GM23338 (cell line): Measurements from ENCODE around the gene BICDL2. TPM values are rescaled to one million over a fixed set of nuclear protein-coding genes. Genes with fewer than 3 reads are reported as not detected.
A peak's percentile ranks its signal among the peaks of the same experiment; 100 is the strongest.

Source experiments
- ATAC-seq: fragments of 200-7000 bp; cut with Tn5 transposase; 3 replicates; pipeline ENCODE4 v1.9.1; 2020
- DNase-seq: peaks from one replicate; pipeline ENCODE4 v3.0.0-alpha.2; 2015; ENCODE audit warnings: low spot score
- H2AFZ ChIP-seq: fragments of 200-600 bp; sonication (generic); 2 replicates; pipeline ENCODE4 v1.8.0; 2016; ENCODE audit warnings: antibody characterized with exemption, mild to moderate bottlenecking, moderate library complexity
- H3F3A ChIP-seq: fragments of 200-600 bp; sonication (generic); replicated peaks from 2 replicates; pipeline ENCODE4 v1.8.0; 2017; ENCODE audit warnings: antibody characterized with exemption, mixed run types, low read depth
- H3K27ac ChIP-seq: fragments of 200-600 bp; sonication (generic); 2 replicates; pipeline ENCODE4 v1.6.1; 2016; ENCODE audit warnings: low read depth
- H3K27me3 ChIP-seq: fragments of 200-600 bp; sonication (generic); 2 replicates; pipeline ENCODE4 v1.8.0; 2016; ENCODE audit warnings: mild to moderate bottlenecking, mixed run types, moderate library complexity; ENCODE audit not compliant: insufficient read depth
- H3K36me3 ChIP-seq: fragments of 200-600 bp; sonication (generic); 2 replicates; pipeline ENCODE4 v1.8.0; 2016; ENCODE audit warnings: mild to moderate bottlenecking; ENCODE audit not compliant: insufficient read depth
- H3K4me1 ChIP-seq: fragments of 200-600 bp; sonication (generic); 2 replicates; pipeline ENCODE4 v1.8.0; 2016; ENCODE audit warnings: mild to moderate bottlenecking, moderate library complexity; ENCODE audit not compliant: insufficient read depth
- H3K4me2 ChIP-seq: fragments of 200-600 bp; sonication (generic); 2 replicates; pipeline ENCODE4 v1.7.1; 2017; ENCODE audit warnings: mixed run types
- H3K4me3 ChIP-seq: fragments of 200-600 bp; sonication (generic); 2 replicates; pipeline ENCODE4 v1.6.1; 2016; ENCODE audit warnings: mixed run types
- H3K79me2 ChIP-seq: fragments of 200-600 bp; sonication (generic); replicated peaks from 2 replicates; pipeline ENCODE4 v1.8.0; 2017; ENCODE audit warnings: mild to moderate bottlenecking; ENCODE audit not compliant: insufficient read depth
- H3K9me2 ChIP-seq: fragments of 200-600 bp; sonication (generic); 2 replicates; pipeline ENCODE4 v1.8.0; 2017; ENCODE audit not compliant: insufficient read depth
- H4K20me1 ChIP-seq: fragments of 200-600 bp; sonication (generic); replicated peaks from 2 replicates; pipeline ENCODE4 v1.8.0; 2017; ENCODE audit warnings: mild to moderate bottlenecking; ENCODE audit not compliant: insufficient read depth
- H3K27ac Mint-ChIP-seq: 2 replicates; pipeline ENCODE4 v1.8.0; 2020; ENCODE audit warnings: inconsistent platforms, mild to moderate bottlenecking, moderate library complexity, mixed read lengths
- H3K27me3 Mint-ChIP-seq: 3 replicates; pipeline ENCODE4 v1.8.0; 2022; ENCODE audit warnings: low read depth, mild to moderate bottlenecking, moderate library complexity, mixed read lengths, inconsistent platforms; ENCODE audit not compliant: insufficient read depth, poor library complexity
- H3K36me3 Mint-ChIP-seq: 3 replicates; pipeline ENCODE4 v1.8.0; 2021; ENCODE audit warnings: low read depth, mild to moderate bottlenecking, inconsistent platforms, moderate library complexity, mixed read lengths
- H3K4me1 Mint-ChIP-seq: 3 replicates; pipeline ENCODE4 v1.8.0; 2020; ENCODE audit warnings: mild to moderate bottlenecking, inconsistent platforms, mixed read lengths
- H3K4me3 Mint-ChIP-seq: 3 replicates; pipeline ENCODE4 v1.8.0; 2021; ENCODE audit warnings: moderate library complexity, mild to moderate bottlenecking, inconsistent platforms, mixed read lengths
- H3K9me3 Mint-ChIP-seq: 3 replicates; pipeline ENCODE4 v1.8.0; 2020; ENCODE audit warnings: moderate library complexity, mild to moderate bottlenecking, inconsistent platforms, mixed read lengths
- CREB1 ChIP-seq: fragments of 250-450 bp; sonication (Bioruptor Pico); IDR thresholded peaks from 2 replicates; pipeline ENCODE4 v1.5.0; 2020; ENCODE audit warnings: low read depth, mild to moderate bottlenecking, moderate library complexity
- CTCF ChIP-seq, 2 experiments: fragments of 200-600 bp in 1 of 2; sonication (generic) in 1 of 2; conservative IDR thresholded peaks; 2 replicates each; pipeline versions ENCODE4 v1.5.1 to v1.6.1; 2016 to 2017; ENCODE audit warnings: antibody characterized with exemption in 2 of 2, low read depth in 2 of 2, mild to moderate bottlenecking in 2 of 2, moderate library complexity in 1 of 2
- EZH2 ChIP-seq: fragments of 200-600 bp; sonication (generic); IDR thresholded peaks from one replicate; pipeline ENCODE4 v1.8.0; 2017; ENCODE audit warnings: antibody characterized with exemption, mild to moderate bottlenecking, low read depth; ENCODE audit not compliant: unreplicated experiment
- EZH2phosphoT487 ChIP-seq: fragments of 200-600 bp; sonication (generic); IDR thresholded peaks from one replicate; pipeline ENCODE4 v1.8.1; 2018; ENCODE audit warnings: antibody characterized with exemption; ENCODE audit not compliant: unreplicated experiment
- JUNB ChIP-seq: IDR thresholded peaks from one replicate; pipeline ENCODE4 v1.6.1; 2016; ENCODE audit warnings: antibody characterized with exemption; ENCODE audit not compliant: unreplicated experiment
- NANOG ChIP-seq: IDR thresholded peaks from 2 replicates; pipeline ENCODE4 v1.6.1; 2016; ENCODE audit warnings: antibody characterized with exemption, borderline replicate concordance
- POLR2AphosphoS5 ChIP-seq: IDR thresholded peaks from 2 replicates; pipeline ENCODE4 v1.6.1; 2016; ENCODE audit warnings: antibody characterized with exemption, low read depth
- STAT1 ChIP-seq: IDR thresholded peaks from one replicate; pipeline ENCODE4 v1.6.1; 2016; ENCODE audit warnings: antibody characterized with exemption; ENCODE audit not compliant: unreplicated experiment
- ZNF114 ChIP-seq: fragments of 250-450 bp; sonication (Bioruptor Pico); IDR thresholded peaks from 2 replicates; pipeline ENCODE4 v1.5.0; 2020; ENCODE audit warnings: mild to moderate bottlenecking, moderate library complexity
- ZNF331 ChIP-seq: fragments of 250-450 bp; sonication (Bioruptor Pico); IDR thresholded peaks from 2 replicates; pipeline ENCODE4 v1.5.0; 2020; ENCODE audit warnings: low read depth, mild to moderate bottlenecking, moderate library complexity
- polyA plus RNA-seq: library from polyadenylated mRNA; unstranded; fragments of >200 nt; fragmentation: Nextera tagmentation; extraction: Ambion mirVana; gene quantifications from 2 replicates; pipeline ENCODE4 v1.2.1, GENCODE V29; 2016
- total RNA-seq: library from RNA; depleted of rRNA; stranded (reverse); fragments of >200 nt; shearing (Covaris generic); gene quantifications from 2 replicates; pipeline ENCODE4 v1.2.3, GENCODE V29; 2014
- TF ChIP-seq, protein P1 (sequence below): IDR thresholded peaks from one replicate; pipeline ENCODE4 v1.6.1; 2018; ENCODE audit warnings: antibody characterized with exemption; ENCODE audit not compliant: unreplicated experiment
- TF ChIP-seq, protein P2 (sequence below): IDR thresholded peaks from 2 replicates; pipeline ENCODE4 v1.6.1; 2016; ENCODE audit warnings: antibody characterized with exemption
- TF ChIP-seq, protein P3 (sequence below): fragments of 250-450 bp; sonication (Bioruptor Pico); IDR thresholded peaks from 2 replicates; pipeline ENCODE4 v1.5.0; 2020; ENCODE audit warnings: mild to moderate bottlenecking, moderate library complexity

The BICDL2 gene
- total and polyA plus RNA-seq, 2 experiments from 2014 or later, result 12.7 to 18.4 TPM

DNA sequence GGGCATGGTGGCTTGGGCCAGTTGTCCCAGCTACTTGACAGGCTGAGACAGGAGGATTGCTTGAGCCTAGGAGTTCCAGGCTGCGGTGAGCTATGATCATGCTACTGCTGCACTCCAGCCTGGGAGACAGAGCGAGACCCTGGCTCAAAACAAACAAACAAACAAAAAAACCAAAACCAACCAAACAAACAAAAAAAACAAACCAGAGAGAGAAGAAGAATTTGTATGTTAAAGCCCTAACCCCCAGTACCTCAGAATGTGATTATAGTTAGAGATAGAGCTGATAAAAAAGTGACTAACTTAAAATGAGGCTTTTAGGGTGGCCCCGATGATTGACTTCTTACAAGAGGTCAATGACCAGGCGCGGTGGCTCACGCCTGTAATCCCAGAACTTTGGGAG is 8.0 kb upstream of the BICDL2 start:
- Histone ChIP-seq H3K9me2 (no peaks in the 10 kb centered on the region), H2AFZ (no peak overlapping the region), H3K79me2 (peaks cover 5% of the 10 kb centered on the region), H3K4me1 (peaks cover 17% of the 10 kb centered on the region; the same call in 1 of the 2 replicates), H3K27me3 (peaks cover 34% of the 10 kb centered on the region), H3K27ac (no peak overlapping the region), H3K4me2 (peak overlapping the region; percentile 96), H3K4me3 (peak overlapping the region; percentile 94), H4K20me1 (peaks cover 4% of the 10 kb centered on the region), H3F3A (peaks cover 17% of the 10 kb centered on the region), H3K36me3 (no peaks in the 10 kb centered on the region)
- H3K4me1 Mint-ChIP-seq, result peaks cover 13% of the 10 kb centered on the region
- H3K4me3 Mint-ChIP-seq, result peak overlapping the region; percentile 84
- TF ChIP-seq CREB1 (CRISPR knock-in tag), result no peak
- no peak for TF ChIP-seq ZNF331
- TF ChIP-seq CTCF (conservative IDR thresholded peaks at IDR 0.05; ENCODE audit: low read depth in 2 of 2), result no peak
- TF ChIP-seq, protein P1, sequence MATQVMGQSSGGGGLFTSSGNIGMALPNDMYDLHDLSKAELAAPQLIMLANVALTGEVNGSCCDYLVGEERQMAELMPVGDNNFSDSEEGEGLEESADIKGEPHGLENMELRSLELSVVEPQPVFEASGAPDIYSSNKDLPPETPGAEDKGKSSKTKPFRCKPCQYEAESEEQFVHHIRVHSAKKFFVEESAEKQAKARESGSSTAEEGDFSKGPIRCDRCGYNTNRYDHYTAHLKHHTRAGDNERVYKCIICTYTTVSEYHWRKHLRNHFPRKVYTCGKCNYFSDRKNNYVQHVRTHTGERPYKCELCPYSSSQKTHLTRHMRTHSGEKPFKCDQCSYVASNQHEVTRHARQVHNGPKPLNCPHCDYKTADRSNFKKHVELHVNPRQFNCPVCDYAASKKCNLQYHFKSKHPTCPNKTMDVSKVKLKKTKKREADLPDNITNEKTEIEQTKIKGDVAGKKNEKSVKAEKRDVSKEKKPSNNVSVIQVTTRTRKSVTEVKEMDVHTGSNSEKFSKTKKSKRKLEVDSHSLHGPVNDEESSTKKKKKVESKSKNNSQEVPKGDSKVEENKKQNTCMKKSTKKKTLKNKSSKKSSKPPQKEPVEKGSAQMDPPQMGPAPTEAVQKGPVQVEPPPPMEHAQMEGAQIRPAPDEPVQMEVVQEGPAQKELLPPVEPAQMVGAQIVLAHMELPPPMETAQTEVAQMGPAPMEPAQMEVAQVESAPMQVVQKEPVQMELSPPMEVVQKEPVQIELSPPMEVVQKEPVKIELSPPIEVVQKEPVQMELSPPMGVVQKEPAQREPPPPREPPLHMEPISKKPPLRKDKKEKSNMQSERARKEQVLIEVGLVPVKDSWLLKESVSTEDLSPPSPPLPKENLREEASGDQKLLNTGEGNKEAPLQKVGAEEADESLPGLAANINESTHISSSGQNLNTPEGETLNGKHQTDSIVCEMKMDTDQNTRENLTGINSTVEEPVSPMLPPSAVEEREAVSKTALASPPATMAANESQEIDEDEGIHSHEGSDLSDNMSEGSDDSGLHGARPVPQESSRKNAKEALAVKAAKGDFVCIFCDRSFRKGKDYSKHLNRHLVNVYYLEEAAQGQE, result no peak
- no peak for TF ChIP-seq EZH2phosphoT487
- TF ChIP-seq, protein P2, sequence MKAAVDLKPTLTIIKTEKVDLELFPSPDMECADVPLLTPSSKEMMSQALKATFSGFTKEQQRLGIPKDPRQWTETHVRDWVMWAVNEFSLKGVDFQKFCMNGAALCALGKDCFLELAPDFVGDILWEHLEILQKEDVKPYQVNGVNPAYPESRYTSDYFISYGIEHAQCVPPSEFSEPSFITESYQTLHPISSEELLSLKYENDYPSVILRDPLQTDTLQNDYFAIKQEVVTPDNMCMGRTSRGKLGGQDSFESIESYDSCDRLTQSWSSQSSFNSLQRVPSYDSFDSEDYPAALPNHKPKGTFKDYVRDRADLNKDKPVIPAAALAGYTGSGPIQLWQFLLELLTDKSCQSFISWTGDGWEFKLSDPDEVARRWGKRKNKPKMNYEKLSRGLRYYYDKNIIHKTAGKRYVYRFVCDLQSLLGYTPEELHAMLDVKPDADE, result no peak
- TF ChIP-seq JUNB, result no peak
- TF ChIP-seq EZH2, result no peak
- TF ChIP-seq NANOG, result no peak
- no peak for TF ChIP-seq STAT1
- TF ChIP-seq, protein P3, sequence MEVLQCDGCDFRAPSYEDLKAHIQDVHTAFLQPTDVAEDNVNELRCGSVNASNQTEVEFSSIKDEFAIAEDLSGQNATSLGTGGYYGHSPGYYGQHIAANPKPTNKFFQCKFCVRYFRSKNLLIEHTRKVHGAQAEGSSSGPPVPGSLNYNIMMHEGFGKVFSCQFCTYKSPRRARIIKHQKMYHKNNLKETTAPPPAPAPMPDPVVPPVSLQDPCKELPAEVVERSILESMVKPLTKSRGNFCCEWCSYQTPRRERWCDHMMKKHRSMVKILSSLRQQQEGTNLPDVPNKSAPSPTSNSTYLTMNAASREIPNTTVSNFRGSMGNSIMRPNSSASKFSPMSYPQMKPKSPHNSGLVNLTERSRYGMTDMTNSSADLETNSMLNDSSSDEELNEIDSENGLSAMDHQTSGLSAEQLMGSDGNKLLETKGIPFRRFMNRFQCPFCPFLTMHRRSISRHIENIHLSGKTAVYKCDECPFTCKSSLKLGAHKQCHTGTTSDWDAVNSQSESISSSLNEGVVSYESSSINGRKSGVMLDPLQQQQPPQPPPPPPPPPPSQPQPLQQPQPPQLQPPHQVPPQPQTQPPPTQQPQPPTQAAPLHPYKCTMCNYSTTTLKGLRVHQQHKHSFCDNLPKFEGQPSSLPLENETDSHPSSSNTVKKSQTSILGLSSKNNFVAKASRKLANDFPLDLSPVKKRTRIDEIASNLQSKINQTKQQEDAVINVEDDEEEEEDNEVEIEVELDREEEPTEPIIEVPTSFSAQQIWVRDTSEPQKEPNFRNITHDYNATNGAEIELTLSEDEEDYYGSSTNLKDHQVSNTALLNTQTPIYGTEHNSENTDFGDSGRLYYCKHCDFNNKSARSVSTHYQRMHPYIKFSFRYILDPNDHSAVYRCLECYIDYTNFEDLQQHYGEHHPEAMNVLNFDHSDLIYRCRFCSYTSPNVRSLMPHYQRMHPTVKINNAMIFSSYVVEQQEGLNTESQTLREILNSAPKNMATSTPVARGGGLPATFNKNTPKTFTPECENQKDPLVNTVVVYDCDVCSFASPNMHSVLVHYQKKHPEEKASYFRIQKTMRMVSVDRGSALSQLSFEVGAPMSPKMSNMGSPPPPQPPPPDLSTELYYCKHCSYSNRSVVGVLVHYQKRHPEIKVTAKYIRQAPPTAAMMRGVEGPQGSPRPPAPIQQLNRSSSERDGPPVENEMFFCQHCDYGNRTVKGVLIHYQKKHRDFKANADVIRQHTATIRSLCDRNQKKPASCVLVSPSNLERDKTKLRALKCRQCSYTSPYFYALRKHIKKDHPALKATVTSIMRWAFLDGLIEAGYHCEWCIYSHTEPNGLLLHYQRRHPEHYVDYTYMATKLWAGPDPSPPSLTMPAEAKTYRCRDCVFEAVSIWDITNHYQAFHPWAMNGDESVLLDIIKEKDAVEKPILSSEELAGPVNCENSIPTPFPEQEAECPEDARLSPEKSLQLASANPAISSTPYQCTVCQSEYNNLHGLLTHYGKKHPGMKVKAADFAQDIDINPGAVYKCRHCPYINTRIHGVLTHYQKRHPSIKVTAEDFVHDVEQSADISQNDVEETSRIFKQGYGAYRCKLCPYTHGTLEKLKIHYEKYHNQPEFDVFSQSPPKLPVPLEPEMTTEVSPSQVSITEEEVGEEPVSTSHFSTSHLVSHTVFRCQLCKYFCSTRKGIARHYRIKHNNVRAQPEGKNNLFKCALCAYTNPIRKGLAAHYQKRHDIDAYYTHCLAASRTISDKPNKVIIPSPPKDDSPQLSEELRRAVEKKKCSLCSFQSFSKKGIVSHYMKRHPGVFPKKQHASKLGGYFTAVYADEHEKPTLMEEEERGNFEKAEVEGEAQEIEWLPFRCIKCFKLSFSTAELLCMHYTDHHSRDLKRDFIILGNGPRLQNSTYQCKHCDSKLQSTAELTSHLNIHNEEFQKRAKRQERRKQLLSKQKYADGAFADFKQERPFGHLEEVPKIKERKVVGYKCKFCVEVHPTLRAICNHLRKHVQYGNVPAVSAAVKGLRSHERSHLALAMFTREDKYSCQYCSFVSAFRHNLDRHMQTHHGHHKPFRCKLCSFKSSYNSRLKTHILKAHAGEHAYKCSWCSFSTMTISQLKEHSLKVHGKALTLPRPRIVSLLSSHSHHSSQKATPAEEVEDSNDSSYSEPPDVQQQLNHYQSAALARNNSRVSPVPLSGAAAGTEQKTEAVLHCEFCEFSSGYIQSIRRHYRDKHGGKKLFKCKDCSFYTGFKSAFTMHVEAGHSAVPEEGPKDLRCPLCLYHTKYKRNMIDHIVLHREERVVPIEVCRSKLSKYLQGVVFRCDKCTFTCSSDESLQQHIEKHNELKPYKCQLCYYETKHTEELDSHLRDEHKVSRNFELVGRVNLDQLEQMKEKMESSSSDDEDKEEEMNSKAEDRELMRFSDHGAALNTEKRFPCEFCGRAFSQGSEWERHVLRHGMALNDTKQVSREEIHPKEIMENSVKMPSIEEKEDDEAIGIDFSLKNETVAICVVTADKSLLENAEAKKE (CRISPR knock-in tag), result no peak
- no peak for TF ChIP-seq ZNF114
- TF ChIP-seq POLR2AphosphoS5, result no peak
- no peak for ATAC-seq
- peaks cover 7% of the 10 kb centered on the region; the same call in 2 of the 3 replicates for H3K9me3 Mint-ChIP-seq
- peaks cover 23% of the 10 kb centered on the region for H3K27me3 Mint-ChIP-seq
- no peak for DNase-seq
- no peak overlapping the region for H3K27ac Mint-ChIP-seq
- H3K36me3 Mint-ChIP-seq, result peaks cover 23% of the 10 kb centered on the region
